NOMO-1 (cell line): ENCODE results near the gene CHDH.

ENCODE experiments used
- DNase-seq, 2 experiments: peaks; one replicate each; lab custom pipeline; 2025; ENCODE audit not compliant: unreplicated experiment in 2 of 2; lab: John Stamatoyannopoulos, UW

CHDH gene

GRCh38 chr3:53765753-53766152 is 80.5 kb downstream of the CHDH start:
- no peak for DNase-seq

- no peak for DNase-seq
Observed at GRCh38 chr3:53764026-53764775, 82.0 kb downstream of the CHDH start.

GRCh38 chr3:53763353-53763752 is 82.9 kb downstream of the CHDH start:
- DNase-seq: no peak
